NCI-H748 (cell line): Measurements from ENCODE around the gene ATP11A.
A peak's percentile ranks its signal among the peaks of the same experiment; 100 is the strongest.
"Not testable (repeated sequence)": the region's sequence is repeated elsewhere in the genome, so short reads cannot be mapped to it uniquely, and the experiment has no call there.

Experiments
- DNase-seq: peaks from one replicate; lab custom pipeline; 2025; ENCODE audit not compliant: unreplicated experiment; lab: John Stamatoyannopoulos, UW

The ATP11A gene

DNA sequence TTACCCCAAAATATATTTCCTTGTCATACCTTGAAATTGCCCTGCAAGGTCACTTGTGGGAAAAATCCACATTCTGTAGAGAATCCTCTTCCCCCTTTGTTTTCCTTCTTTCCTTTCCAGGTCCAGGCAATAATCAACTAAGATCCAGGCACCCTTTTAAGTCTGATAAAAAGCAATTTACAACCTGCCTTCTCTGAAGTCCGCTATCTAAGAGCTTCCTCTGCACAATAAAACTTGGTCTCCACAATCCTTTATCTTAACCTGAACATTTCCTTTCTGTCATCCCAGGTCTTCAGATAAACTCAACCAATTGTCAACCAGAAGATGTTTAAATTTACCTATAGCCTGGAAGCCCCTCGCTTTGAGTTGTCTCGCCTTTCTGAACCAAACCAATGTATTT lies 19.5 kb downstream of the ATP11A start:
- DNase-seq: not testable (repeated sequence)

DNA sequence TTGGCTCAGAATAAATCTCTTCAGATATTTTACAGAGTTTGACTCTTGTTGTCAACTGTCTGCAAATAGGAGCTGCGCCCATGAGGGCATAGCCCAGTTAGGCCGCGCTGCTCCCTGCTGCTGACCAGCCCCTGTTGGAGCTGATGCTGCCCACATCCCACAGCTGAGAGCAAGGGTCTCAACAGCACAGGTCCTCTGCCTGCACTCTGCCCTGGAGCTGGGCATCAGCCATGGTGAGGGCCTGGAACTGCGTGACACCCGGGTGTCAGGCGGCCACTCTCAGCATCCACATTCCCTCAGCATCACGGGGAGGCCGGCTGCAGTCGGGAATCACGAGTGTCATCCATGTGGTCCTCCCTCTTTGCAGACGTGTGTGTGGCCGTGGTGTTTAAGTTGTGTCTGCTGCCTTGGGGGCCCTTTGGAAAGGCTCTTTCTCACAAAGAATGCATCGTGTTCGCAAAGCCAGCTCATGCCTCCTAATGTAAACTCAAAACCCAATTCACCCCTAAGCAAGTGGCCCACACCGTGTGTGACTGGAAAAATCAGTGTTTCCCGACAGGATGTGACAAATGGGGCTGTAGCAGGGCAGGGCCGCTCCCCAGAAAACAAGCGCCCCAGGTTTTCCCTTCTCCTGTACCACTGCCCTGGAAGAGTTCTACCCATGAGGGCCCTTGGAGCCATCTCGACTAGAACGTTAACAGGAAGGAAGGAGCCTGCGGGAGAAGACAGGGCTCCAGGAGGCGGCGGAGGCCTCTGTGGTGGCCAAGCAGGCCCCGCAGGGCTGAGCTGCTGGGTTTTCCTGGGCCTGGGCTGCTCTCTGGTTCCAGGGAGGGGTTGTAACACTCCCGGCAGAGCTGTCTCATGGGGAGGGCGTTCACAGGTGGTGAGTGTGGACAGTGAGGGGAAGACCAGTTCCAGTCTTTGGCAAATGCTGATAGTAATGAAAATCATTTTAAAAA lies 20.3 kb downstream of the ATP11A start:
- DNase-seq: no peak

DNA sequence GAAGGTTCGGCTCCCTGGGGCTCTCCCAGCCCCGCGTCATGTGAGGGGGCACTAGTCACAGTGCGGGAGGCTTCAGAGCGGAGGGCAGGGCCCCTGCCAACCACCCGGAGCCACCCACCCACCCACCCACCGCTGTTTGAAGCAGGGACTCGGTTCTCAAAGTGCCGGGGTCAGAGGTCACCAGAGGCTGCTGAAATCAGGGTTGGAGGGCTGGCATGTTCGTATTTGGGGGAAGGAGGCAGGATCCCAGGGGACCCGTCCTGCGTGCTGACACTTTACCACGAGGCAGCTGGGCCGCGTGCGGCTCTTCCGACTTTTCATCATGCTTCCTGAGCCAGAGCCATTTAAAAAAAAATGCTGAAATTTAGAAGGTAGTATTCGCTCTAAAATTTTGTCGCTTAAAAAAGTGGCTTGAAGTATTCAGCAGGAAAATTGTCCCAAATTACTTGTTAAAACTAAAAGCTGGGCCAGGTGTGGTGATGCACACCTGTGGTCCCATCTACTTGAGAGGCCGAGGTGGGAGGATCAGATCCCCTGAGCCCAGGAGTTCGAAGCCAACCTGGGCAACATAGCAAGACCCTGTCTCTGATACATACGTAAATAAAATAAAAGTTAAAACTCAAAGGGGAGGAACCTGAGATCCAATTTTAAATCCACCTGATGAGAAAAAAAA lies 21.2 kb downstream of the ATP11A start:
- no peak for DNase-seq

DNA sequence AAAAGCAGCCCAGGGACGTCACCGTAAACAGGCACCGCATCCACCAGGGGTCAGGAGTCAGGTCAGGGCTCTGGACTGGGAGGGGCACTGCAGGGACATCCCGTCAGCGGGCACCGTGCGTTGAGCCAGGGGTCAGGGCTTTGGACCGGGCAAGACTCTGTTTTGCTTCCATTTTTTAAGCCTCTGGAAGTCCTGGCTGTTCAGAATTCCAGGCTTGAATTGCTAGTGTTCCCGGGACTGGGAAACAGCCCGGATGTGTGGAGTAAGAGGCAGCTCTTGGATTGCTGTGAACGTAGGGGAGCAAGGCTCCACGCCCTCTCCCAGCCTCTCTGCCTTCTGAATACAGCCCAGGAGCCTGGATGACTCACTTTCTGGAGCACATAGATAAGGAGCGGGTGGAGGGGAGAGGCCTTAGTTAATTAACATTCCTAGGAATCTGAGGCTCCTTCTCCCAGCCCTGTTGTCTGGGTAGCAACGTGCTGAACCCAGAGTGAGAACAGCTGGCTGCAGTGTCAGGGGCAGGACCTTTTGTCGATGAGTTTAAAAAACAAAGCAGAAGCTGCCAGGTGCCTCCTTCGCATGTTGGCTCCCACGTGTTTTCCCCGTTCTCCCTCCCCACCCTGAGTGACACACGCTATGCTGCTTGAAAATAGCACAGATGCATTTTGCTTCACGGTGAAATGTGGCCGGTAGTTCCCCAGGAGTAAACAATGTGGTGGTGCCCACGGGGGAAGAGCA lies 21.9 kb downstream of the ATP11A start:
- DNase-seq: peak; percentile 57

DNA sequence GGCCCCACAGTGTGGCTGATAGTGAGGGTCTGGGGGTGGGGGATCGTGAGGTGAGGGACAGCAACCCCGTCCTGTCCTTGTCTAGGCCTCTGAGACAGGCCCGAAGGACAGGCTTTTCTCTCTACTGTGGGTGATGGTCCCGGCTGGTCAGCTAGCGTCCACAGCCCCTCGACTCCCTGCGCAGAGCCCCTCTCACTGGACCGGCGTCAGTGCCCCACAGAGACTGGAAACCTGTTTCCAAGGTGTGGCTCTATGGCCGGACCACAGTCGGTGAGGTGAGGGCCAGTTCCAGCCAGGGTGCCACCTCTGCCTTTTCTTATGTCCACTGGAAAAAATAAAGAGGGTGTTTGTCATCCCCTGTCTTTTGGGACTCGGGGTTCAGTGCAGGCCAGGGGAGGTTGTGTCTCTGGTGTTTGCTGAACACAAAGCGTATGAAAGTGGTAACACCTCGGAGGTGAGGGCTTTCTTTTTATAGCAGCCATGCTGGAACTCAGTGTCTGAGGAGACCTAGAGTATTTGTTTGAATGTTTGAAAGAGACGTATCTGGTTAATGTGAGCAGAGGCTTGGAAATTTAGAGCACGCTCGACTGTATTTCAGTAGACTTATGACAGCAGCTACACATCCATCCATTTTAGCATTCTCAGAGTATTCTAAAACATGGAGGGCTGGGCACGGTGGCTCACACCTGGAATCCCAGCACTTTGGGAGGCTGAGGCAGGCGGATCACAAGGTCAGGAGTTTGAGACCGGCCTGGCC lies 22.8 kb downstream of the ATP11A start:
- DNase-seq: no peak

DNA sequence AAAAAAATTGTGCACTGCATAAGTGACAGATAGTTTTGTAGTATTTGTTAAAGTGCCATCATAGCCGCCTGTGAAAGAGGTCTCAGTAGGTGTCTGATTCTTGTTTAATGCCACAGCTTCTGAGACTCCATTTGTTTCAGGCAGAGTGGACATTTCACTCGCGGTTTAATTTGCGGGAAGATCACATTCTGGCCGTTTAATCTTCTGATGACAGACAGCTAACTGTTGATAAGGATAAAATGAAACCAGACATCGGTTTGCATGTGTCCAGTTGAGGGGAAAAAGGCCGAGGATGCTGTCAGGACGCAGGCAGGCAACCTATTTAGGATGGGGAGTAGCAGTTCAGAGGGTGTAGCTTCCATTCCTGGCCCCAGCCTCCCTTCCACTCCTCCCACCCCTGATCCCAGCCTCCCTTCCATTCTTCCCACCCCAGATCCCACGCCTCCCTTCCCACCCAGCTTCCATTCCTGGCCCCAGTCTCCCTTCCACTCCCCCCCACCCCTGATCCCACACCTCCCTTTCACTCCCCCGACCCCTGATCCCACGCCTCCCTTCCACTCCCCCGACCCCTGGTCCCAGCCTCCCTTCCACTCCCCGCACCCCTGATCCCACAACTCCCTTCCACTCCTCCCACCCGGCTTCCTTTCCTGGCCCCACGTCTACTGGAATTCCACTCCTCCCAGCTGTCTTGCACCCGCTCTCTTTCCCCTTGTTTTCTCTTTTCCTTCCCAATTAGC lies 23.8 kb downstream of the ATP11A start:
- no peak for DNase-seq

DNA sequence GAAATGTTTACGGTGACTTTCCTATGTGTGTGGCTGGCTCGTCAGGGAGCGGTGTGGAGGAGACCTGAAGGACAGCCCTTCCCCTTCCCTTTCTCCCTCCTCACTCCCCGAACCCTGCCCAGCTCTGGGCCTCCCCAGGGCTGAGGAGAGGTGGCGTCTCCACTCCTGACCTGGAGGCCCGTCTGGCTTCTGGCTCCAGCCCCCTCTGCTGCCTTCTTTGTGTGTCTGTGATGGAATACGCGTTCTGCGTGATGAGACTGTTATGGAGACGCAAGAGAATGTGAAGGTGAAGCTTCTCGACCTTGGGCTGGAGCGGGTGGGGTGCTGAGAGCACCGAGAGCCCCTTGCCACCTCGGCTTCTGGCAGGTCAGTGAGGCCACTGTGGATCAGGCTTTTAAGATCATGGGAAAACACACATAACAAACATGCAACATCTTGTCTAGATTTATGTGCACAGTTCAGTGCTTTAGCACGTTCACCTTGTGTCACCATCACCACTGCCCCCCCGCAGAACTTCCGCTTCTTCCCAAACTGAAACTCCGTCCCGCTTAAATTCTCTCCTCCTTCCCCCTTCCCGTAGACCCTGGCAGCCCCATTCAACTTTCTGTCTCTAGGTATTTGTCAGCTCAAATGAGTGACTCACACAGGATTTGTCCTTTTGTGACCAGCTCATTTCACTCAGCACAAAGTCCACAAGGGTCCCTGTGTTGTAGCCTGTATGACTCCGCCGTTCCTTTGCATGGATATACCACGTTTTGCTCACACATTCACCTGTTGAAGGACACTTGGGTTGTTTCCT lies 24.7 kb downstream of the ATP11A start:
- DNase-seq: no peak

DNA sequence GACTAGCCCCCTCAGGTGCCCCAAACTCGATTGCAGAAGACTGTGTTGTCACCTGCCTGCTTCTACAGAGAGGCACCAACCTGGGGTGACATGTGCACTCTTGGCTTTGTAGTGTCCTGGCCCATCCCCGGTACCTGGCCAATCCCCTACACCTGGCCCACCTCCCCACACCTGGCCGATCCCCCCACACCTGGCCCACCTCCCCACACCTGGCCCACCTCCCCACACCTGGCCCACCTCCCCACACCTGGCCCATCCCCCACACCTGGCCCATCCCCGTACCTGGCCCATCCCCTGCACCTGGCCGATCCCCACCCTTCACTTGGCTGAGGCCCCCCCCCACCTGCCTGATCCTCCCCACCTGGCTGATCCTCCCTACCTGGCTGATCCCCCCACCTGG lies 25.4 kb downstream of the ATP11A start:
- DNase-seq: no peak

DNA sequence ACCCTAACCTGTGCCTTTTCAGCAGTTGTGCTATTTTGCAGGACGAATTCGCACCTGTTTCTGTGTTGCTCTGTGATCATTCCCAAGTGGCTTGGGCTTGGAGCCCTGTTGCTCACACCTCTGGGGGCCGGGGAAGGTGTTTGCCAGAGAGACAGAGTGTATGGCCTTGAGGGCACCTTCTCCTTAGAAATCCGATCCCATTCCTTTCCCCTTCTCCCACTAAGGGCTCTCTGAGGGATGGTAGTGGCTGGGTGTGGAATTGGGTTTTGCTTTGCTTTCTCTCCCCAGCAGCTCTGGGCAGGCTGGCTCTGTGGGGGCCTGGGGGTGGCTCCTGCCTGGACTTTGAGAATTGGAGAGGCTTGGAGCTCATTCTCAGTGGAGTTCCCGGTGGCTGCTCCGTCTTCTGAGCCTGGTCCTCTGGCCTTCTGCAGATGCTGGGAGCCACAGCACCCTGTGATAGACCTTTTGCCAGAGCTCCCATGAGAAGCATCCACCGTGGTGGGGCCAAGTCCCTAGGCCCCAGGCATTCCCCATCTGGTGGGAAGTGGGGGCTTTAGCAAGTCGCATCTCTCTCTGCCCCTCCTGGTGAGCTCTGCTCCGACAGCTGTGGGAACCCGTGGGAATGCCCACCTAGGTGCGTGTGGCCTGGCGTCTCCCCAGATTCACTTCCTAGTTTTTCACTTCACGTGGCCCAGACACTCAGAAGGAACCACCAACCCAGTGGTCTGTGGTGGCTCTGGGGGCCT lies 26.1 kb downstream of the ATP11A start:
- DNase-seq: no peak

DNA sequence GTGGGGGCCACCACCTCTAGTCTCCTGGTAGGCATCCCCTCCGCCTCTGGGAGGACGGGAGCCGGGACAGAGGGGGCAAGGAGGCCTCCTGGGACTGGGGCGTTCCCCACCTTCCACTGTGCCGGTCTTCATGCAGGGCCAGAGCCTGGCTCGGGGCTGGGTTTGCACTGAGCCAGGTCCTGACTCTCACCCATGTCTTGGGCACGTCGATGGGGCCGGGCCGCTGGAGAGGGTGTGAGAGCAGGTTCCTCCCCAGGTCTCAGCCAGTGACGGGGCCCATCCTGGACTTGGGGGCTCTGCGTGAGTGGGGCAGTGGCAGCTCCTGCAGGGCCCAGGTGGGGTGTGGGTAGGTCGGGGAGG lies 26.6 kb downstream of the ATP11A start:
- DNase-seq: no peak

DNA sequence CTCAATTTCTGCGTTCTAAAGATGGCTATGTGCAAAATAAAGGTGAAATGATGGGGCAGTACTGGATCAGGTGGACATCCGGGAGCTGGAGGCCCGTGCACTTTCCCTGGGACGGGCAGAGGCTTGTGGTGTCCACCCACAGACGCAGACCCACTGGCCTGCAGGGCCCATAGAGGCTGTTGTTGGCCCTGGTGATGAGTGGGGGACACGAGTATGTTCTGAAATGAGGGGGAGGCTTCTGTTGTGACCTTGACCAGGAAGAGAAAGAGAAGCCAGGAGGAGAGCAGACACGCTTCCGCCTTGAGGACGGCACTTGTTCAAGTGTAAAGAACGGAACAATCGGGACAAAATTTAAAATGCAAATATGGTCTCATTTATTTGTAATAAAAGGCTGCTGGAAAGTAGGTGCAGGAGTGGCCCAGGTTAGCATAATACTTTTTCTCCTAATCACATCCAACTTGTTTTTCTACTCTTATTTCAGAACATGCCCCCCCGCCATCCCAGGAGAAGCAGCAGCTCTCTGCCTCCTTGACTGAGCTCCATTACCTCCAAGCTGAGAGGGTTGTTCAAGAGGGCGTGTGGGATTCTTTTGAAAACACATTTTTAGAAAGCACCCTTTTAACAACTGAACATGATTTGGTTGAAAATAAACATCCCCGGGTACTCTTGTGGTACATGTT lies 27.1 kb downstream of the ATP11A start:
- no peak for DNase-seq

DNA sequence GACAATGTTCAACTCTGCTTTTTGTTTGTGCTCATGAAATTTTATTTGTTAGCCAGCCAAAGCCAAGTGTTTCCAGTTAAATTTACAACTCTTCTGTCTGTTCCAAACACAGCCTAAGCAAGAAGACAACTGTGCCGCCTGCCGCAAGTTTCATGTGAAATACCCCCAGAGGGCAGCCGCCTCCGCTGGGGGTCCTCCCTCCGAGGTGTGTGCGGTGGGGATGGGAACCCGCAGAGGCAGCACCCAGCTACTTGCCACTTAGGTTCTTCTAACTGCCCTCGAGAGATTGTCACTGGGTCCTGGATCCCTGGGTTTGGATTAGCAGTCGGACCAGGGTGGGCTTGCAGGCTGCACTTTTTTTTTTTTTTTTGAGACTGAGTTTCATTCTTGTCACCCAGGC lies 28.5 kb downstream of the ATP11A start:
- no peak for DNase-seq

DNA sequence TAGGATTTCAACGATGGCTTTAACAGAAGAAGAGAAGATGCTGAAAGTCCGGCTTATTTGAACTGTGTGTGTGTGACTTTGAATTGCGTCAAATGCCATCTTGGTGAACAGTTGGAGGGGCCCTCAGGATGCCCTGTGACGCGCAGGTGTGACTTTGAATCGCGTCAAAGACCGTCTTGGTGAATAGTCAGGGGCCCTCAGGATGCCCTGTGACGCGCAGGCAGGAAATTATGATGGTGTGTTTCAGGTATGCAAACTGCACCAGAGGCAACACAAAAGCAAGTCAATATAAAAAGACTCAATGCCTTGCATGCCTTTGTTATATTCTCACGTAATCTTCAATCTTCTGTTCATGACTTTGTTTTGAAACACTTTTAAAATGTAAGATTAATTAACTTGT lies 29.2 kb downstream of the ATP11A start:
- DNase-seq: no peak

DNA sequence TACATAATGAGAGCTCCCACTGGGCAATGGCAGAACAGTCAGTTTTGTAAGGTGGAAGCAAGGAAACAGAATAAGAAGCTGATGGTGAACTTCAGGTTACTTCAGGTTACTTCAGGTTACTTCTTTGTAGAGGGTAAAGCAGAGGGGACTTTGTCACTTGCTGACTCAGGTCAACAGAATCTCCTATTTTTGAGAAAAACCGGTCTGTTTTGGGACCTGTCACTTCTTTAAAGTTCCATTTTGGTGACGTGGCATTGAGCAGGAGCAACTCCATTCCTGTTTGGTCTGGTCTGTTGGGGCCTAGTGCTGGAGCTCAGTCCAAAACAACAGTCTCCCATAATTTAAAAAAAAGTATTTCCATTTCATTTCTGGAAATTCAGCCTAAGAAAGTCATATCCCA lies 29.7 kb downstream of the ATP11A start:
- no peak for DNase-seq

DNA sequence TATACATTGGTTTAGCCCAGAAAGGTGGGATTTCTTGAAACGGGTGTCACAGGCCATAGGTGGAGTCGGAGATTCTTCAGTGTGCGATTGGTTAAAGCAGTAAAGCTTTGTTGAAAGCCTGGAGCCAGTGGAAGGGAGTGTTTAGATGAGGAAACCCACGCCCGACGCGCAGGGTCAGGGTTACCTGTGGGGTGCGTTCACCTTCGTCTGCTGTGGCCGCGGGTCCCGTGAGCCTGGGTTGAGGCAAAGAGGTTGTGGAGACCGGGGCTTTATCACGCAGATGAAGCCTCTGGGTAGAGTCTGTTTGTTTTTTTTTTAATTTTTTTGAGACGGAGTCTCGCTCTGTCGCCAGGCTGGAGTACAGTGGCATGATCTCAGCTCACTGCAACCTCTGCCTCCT lies 30.4 kb downstream of the ATP11A start:
- no peak for DNase-seq

DNA sequence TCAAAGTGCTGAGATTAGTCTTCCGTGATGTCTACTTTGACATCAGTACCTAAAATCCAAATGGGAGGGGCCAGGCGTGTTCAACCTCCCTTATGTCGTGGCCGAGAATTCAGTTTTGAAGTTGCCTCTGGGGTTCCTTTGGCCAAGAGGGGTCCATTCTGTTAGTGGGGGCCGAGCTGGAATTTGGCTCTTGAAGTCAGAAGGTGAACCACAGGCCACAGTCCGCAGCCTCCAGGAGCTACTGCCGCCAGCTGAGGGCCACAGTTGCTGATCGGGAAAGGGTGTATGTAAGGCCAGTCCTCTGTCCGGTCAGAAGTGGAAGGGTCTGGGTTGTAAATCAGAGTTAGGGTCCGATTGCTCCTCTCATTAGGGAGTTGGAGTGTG lies 31.0 kb downstream of the ATP11A start:
- DNase-seq: no peak

DNA sequence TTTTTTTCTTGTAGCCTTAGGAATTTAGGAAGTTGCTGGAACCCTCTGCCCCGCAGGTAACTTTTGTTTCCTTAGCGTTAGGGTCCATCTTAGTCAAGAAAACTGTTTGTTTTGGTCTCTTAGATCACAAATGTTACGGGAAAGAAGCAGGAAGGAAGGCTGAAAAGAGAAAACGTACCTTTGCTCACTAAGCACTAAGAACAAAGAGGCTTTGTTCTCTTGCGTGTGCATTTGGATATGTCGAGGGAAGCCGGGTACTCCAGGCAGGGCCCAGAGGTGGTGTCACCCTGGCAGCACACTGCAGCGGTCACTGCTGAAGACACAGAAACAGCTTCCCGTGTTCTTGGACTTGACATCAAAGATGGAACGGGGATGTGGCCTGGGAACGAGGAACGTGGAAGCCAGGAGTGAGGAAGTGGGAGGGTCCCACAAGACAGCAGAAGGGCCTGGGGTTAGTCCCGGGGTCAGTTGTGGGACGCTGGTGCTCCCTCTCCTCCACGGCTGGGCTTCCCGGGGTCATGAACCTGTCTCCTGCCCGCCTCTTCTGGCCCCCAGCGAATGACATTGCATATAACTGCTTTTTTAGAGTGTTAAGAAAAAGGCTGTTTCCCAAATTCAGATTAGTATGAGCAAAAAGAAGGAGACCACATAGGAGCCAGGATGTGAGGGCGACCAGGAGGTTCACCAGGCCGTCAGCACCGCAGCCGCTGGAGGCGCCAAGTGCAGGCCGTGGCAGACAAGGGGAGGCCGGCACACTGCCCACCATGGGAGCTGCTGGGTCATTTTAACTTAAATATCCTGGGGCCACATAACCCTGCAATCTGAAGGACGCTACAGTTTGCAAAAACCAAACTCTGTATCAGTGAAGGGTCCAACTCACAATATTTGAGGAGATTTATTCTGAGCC lies 31.6 kb downstream of the ATP11A start:
- no peak for DNase-seq
